ENCODE data around the gene DENND5A.
"Not testable (repeated sequence)": the region's sequence is repeated elsewhere in the genome, so short reads cannot be mapped to it uniquely, and the experiment has no call there.

Gene DENND5A

DNA sequence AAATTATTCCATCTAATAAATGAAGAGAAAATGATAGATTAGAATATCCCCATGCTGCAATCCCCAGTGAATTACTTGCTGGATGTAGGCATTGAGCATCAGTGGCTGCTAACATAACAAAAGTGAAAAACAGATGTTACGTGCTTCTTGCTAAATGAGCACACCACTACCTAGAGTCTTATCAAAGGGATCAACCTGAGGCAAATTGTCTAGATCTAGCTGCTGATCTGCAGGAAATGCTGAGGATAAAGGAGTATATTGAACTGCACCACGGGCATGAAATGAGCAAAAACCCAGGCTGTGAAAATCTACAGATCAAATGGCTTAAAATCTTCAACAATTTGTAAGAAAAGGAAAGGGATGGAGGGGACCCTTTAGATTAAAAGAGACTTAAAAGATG lies 128.4 kb downstream of the DENND5A start:
- no peak for DNase-seq

DNA sequence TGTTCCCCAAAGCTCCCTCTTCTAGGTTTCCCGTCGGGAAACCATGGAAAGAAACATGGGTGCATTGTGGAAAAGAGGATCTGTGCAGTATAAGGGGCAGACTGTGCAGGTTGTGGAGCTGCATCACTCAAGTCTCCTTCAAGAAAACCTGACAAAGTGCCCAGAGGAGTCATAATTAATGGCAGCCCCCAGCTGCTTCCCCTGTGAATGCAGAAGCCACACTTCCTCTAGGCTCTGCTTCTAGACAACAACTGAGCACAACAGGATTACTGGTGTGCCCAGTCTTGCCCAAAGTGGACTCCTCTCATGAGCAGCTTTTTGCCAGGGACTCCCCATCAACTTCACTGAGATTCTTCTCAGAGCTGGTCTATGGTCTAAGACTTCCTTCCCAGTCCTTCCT lies 131.2 kb downstream of the DENND5A start:
- DNase-seq: no peak

DNA sequence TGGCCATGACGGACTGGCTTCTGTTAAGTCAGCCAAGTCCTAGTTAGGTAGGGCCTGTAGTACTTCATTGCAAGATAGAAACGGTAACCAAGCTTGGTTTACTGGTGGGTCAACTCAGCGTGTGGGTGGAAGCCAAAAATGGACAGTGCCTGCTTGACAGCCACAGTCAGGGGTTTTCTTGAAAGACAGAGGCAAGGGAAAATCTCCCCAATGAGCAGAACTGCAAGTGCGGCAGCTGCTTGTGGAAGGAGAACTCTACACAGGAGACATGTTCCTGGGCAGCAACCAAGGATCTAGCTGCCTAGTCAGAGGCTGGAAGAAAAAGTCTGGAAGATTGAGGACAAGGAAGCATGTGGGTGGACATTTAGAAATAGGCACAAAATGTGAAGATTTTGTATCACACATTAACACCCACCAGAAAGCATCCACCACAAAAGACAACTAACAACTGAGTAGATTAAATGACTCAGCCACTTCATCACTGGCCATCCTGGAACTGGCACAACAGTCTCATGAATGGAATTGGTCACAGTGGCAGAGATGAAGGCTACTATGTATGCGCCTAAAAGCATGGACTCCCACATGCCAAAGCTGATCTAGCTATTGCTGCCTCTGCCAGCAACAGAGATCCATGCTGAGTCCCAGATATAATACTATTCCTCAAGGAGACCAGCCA lies 132.8 kb downstream of the DENND5A start:
- no peak for DNase-seq

DNA sequence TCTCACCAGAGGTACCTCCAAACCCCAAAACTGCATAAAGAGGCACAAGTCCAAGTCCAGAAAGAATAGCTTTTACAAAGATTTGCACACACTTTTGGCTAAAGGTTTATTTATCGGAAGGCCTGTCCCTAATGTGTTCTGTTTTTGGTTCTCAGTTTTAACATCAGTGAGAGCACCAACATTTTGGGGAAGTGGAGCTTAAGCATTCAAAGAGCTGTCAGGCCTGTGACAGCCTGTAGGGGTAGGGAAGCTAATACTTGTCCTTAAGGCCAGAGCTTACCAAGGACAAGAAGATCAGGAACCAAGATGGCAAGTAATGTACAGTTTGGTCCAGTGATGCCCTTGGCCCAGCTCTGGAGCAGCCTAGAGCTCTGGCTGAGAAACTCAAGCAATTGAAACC lies 134.9 kb downstream of the DENND5A start:
- DNase-seq: no peak

DNA sequence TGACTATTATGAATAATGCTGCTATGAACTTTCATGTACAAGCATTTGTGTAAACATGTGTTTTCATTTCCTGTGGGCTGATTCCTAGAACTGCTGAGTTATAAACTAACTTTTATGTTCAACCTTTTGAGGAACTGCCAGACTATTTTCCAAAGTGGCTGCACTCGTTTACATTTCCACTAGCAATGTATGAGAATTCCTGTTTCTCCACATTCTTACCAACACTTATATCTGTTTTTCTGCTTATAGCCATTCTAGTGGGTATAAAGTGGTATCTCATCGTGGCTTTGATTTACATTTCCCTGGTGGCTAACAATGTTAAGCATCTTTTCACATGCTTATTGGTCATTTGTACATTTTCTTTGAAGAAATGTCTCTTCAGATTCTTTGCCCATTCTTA lies 138.5 kb downstream of the DENND5A start:
- DNase-seq: no peak

DNA sequence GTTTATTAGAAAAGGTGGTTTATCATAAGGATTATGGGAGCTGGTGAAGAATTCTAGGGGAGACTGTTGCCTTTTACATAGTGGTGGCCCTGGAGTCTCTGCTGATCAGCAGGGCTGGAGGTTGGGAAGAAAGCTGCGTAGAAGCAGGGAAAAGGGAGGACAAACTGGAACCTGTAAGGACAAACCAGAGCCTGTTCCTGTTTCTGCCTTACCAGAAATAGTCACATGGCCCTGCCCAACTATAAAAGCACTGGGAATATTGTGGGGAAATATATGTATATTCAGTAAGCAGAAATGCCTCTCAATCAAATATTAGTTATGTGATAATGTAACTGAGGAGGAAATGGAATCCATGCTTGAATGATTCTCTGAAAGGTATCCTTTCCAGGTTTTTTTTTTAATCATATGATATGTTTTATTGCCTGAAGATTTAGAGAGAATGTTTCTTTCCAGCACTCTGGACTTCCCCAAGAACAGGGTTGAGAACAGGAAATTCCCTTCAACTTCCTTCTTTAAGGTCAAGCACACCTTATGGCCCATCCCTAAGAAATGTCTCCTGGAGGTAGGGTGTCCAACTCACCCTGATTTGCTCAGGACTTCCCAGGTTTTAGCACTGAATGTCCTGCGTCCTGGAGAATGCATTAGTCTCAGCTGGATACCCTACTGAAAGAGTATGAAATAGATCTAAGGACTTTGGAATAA lies 139.8 kb downstream of the DENND5A start:
- DNase-seq: no peak

DNA sequence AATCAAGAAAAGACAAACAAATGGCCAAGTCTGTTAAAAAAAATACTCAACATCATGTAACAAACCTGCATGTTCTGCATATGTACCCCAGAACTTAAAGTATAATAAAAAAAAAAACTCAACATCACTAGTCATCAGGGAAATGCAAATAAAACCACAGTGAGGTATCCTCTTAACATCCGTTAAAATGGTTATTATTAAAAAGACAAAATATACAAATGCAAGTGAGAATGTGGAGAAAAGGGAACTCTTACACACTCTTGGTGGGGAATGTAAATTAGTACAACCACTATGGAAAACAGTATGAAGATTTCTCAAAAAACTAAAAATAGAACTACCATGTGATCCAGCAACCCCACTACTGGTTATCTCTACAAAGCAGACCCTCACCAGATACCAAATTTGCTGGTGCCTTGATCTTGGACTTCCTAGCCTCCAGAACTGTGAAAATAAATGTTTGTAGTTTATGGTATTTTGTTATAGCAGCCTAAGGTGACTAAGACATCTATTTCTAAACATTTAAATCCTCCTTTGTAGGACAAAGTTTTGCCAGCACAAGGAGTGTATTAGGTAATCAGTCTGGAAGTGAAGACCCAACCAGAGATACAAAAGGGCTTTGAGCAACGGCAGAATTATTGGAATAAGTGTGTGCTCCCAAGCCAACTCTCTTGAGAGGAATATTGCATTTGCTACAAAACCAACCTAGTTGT lies 141.4 kb downstream of the DENND5A start:
- no peak for DNase-seq

DNA sequence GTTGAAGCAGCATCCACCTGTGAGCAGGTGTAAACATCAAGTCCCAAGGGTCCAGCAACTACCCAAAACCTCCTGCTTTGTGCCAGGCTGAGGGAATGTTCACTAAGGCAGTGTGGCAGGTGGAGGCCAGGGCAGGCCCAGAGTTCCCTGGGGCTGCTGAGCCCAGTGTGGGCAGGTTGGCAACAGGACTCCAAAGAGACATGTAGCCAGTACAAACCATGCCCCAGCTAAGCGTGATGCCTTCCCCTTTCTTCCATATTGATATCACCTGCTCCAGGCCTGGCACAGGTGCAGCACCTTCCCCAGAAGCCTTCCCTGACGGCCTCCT lies 143.7 kb downstream of the DENND5A start:
- DNase-seq: no peak

DNA sequence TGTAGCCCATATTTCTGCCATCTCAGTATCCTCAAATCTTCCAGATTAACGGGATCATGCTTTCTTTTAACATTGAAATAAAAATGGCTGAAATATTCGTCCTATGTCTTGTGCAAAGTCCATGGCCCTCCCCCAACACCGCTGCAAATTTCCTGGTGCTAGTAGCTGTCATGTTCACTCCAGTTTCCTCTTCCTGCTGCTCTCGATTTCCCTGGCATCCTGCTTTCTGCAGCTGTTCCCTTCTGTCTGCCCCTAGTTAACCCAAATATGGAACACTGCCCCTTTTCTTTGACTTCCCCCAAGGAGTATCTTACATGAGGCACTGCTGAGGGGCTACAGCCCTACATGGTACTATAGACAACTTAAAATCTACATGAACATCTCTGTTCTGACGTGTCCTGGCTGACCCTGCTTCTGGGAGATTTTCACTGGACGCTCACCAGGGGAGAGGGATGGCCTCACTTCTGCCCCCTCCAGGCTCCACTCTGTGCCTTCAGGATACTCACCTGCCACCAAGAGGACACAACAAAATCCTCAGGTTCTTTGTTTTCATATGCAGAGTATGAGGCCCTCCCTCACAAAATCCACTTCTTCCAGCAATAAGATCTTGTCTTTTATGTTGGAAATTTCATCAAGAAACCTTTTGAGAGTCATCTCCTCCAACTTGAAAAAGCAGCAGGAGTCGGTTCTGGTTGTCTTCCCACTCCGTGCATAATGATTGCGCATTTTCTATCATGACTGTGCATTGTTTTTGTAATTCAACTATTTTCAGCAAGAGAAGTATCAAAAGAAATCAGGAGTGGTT lies 144.3 kb downstream of the DENND5A start:
- DNase-seq: no peak

DNA sequence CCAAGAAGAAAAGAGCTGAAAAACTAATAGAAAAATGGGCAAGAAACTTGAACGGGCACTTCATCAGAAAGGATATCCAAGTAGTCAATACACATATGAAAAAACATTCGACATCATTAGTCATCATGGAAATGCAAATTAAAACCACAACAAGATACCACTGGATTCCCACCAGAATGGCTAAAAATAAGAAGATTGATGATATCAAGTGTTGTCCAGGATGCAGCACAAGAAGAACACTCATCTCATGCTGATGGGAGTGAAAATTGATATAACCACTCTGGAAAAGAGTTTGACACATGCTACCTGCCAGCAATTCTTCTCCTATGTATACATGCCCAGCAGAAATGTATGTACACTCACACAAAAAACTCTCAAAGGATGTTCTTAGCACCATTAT lies 146.9 kb downstream of the DENND5A start:
- no peak for DNase-seq

DNA sequence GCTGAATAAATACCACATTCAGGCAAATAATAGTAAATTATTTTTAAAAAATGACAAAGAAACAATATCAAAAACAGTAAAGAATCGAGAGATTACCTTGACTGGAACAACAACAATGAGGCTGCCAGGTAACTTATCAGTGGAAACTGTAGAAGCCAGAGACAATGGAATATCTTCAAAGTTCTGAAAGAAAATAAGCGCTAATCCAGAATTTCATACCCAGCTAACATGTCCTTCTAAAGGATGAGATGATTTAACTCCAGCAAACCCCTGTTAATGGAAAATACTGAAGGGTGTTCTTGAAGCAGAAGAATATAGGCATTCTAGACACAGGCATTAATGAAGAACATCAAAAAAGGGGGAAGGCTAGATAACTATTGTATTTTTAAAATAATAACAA lies 153.1 kb downstream of the DENND5A start:
- no peak for DNase-seq

DNA sequence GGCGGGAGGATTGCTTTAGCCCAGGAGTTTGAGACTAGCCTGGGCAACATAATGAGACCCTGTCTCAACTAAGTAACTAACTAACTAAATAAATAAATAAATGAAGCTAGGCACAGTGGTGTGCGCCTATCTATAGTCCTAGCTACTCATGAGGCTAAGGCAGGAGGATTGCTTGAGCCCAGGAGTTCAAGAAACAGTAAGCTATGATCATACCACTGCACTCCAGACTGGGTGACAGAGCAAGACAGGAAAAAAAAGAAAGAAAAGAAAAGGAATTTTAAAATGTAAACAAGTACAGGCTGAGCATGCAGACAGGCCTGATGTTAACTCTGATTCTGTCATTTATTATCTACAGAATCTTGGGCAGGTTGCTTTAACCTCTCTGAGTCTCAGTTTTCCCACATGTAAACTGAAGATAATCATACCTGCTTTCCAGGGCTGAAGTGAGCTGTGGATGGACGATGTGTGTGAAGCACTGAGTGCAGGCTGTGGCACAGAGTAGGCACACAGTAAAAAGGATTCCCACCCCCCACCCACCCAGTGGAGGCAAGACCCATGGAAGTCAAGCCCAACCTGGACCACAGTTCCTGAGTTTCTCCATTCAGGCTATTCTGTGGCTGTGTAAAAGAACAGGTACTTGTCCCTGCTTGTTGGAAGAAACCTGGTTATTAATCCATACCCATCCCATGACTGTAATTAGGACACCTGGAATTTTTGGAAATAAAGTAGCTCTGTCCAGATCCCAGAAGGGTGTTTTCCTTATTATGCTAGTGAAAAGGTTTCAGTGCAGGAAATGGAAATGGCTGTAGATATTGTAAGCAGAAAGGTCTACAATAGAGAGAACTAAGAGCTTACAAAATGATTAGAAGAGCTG lies 155.1 kb downstream of the DENND5A start:
- DNase-seq: no peak

DNA sequence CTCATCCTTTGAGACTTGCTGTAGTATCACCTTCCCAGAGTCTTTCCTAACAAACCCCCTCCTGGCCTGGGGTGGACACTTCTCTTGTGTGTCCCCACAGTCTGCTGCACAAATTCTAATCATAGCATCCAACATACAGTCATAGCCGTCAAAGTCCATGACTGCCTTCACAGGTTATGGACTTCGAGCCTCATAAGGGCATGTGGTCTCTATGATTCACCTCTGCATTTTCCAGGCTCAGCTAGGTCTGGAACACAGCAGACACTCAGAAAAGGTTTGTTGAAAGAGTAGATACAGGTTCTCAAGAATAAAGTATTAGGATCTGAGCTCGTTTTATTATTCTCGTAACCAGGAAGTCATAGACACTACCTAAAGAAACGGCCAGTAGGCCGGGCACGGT lies 160.6 kb downstream of the DENND5A start:
- DNase-seq: no peak

DNA sequence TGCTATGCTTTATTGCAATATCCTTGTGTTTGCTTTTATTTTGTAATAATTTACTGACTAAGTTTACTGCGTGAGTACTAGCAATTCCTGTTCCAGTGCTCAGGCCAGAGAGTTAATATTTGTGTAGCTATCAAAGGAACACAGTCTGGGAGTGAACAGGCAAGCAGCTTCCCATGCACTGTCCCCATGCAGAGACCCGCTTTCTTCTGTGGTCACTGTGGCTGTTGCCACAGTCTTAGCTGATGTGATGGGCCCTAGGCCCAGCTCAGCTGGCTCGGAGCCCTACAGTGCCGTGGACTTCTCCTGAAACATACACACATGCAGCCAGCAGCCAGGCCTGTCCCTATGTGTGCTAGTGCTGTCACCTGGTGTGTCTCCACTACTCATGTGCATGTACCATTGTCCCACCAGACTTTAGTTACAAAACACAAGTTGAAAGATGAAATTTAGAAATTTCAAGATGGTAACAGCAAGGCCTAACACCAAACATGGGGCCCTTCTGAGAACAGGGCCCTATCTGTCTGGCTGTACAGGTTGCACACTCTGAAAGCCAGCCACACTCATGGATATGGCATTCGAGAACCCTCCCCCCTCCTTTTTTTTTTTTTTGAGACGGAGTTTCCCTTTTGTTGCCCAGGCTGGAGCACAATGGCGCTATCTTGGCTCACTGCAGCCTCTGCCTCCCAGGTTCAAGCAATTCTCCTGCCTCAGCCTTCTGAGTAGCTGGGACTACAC lies 161.4 kb downstream of the DENND5A start:
- no peak for DNase-seq

DNA sequence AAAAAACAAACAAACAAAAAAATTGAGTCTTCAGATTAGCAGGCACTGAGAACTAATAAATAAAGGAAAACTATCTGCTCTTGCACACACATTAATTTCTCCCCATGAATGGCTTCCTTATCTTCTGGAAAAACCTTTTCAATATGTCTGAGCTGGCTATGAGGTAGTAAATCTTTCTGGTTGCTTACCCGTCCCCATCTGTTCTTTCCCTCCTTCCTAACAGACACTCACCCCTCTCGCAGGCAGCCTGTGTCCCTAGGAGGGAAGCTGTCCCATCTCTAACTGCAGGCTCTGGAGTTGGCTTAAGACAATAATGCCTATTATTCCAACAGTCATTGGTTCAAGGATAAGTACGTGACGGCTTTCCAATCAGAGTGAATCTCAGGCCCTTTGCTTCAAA lies 165.5 kb downstream of the DENND5A start:
- DNase-seq: no peak

DNA sequence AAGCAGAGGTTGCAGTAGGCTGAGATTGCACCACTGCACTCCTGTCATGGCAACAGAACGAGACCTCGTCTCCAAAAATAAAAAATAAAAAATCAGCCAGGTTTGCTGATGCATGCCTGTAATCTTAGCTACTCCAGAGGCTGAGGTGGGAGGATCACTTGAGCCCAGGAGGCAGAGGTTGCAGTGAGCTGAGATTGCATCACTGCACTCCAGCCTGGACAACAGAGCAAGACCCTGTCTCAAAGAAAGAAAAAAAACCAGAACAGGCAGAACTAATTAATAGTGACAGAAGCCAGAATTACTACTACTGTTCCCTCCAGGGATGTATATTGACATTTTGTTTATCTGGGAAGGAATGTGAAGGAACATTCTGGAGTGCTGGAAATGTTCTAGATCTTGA lies 166.7 kb downstream of the DENND5A start:
- DNase-seq: not testable (repeated sequence)

DNA sequence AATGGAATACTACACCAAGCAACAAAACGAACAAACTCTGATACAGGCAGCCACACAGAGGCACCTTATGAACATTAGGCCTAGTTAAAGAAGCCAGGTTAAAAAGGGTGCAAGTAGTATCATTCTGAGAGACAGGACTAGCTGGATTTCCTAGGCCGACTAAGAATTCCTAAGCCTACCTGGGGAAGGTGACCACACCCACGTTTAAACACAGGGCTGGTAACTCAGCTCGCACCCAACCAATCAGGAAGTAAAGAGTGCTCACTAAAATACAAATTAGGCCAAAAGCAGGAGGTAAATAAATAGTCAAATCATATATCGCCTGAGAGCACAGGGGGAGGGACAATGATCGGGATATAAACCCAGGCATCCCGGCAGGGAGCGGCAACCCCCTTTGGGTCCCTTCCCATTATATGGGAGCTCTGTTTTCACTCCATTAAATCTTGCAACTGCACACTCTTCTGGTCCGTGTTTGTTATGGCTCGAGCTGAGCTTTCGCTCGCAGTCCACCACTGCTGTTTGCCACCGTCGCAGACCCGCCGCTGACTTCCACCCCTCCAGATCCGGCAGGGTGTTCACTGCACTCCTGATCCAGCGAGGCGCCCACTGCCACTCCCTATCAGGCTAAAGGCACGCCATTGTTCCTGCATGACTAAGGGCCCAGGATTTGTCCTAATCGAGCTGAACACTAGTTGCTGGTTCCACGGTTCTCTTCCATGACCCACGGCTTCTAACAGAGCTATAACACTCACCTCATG lies 167.8 kb downstream of the DENND5A start:
- not testable (repeated sequence) for DNase-seq

DNA sequence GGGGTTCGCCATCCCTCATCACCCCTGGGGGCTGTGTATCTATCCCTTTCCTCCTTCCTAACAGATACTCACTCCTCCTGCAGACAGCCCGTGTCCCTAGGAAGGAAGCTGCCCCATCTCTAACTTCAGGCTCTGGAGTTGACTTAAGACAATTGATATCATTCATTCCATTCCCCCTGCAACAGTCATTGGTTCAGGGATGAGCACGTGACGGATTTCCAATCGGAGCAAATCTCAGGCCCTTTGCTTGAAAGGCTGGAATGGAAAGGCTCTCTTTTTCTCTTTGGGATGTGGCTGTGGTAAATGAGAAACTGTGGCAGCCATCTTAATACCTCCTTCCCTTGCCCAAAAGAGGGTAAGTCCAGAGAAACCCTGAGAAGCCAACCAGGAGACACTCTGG lies 168.7 kb downstream of the DENND5A start:
- no peak for DNase-seq

DNA sequence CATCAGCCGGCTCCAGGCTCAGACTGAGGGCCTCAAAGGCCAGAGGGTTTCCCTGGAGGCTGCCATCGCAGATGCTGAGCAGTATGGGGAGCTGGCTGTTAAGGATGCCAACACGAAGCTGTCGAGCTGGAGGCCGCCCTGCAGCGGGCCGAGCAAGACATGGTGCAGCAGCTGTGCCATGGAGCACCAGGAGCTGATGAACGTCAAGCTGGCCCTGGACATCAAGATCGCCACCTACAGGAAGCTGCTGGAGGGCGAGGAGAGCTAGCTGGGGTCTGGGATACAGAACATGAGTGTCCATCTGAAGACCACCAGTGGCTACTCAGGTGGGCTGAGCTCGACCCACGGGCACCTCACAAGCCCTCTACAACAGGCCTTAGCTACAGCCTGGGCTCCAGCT lies 169.7 kb downstream of the DENND5A start:
- no peak for DNase-seq

DNA sequence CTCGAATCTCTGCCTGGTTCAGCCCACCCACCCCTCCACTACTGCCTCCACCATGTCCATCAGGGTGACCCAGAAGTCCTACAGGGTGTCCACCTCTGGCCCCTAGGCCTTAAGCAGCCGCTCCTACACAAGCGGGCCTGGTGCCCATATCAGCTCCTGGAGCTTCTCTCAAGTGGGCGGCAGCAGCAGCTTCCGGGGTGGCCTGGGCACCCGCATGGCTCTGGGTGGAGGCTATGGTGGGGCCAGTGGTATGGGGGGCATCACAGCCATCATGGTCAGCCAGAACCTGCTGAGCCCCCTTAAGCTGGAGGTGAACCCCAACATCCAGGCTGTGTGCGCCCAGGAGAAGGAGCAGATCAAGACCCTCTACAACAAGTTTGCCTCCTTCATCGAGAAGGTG lies 170.7 kb downstream of the DENND5A start:
- no peak for DNase-seq

Data from activated CD4-positive, CD25-positive, alpha-beta regulatory T cell (primary cell).